IMR-90 (cell line): ENCODE measurements around the gene RCN2. TPM values are rescaled to one million over a fixed set of nuclear protein-coding genes. Genes with fewer than 3 reads are reported as not detected.

ENCODE experiments used
- ATAC-seq: fragments of 200-7000 bp; cut with Tn5 transposase; 2 replicates; pipeline ENCODE4 v1.9.1; 2020; ENCODE audit warnings: low read depth, mild to moderate bottlenecking, moderate library complexity
- BruUV-seq: library from RNA; stranded (reverse); fragments of 400-500 nt; replicated peaks from 2 replicates; lab custom pipeline; 2021; lab: Mats Ljungman, UMichigan
- CTCF ChIA-PET: fragments of 300-600 bp; formaldehyde crosslinking; extraction: SDS; loops from one replicate; lab custom pipeline; 2021; ENCODE audit warnings: antibody characterized with exemption; lab: Yijun Ruan, JAX
- POLR2A ChIA-PET: fragments of 300-600 bp; sonication (Branson Sonifier 250); formaldehyde crosslinking; loops from one replicate; lab custom pipeline; 2022; ENCODE audit warnings: antibody characterized with exemption; ENCODE audit not compliant: unreplicated experiment; lab: Charles Lee
- DNase-seq: peaks from one replicate; pipeline ENCODE4 v3.0.0; 2013
- H2AFZ ChIP-seq: replicated peaks from 2 replicates; pipeline ENCODE3; 2013; ENCODE audit warnings: low read length, mild to moderate bottlenecking; ENCODE audit not compliant: poor library complexity
- H2AK5ac ChIP-seq: 2 replicates; pipeline ENCODE4 v1.6.1; 2013; ENCODE audit warnings: low read depth, low read length, inconsistent platforms
- H2AK9ac ChIP-seq: replicated peaks from 2 replicates; pipeline ENCODE3; 2013; ENCODE audit warnings: mild to moderate bottlenecking, low read depth, low read length, moderate library complexity; ENCODE audit not compliant: poor library complexity
- H2BK120ac ChIP-seq: 2 replicates; pipeline ENCODE4 v1.6.1; 2013; ENCODE audit warnings: low read depth, low read length, inconsistent platforms
- H2BK15ac ChIP-seq: 3 replicates; pipeline ENCODE4 v1.6.1; 2013; ENCODE audit warnings: low read depth, low read length, inconsistent platforms
- H2BK20ac ChIP-seq: 2 replicates; pipeline ENCODE4 v1.6.1; 2013; ENCODE audit warnings: low read depth, mild to moderate bottlenecking, inconsistent platforms, low read length, moderate library complexity
- H2BK5ac ChIP-seq: 2 replicates; pipeline ENCODE4 v1.6.1; 2013; ENCODE audit warnings: mild to moderate bottlenecking, low read depth, low read length, inconsistent platforms; ENCODE audit not compliant: poor library complexity, severe bottlenecking
- H3K14ac ChIP-seq: replicated peaks from 2 replicates; pipeline ENCODE4 v1.6.1; 2013; ENCODE audit warnings: low read depth, low read length, inconsistent platforms
- H3K18ac ChIP-seq: 2 replicates; pipeline ENCODE4 v1.6.1; 2013; ENCODE audit warnings: low read depth, low read length, control low read depth
- H3K23ac ChIP-seq: 2 replicates; pipeline ENCODE4 v1.6.1; 2013; ENCODE audit warnings: low read depth, low read length, inconsistent platforms
- H3K27ac ChIP-seq: 2 replicates; pipeline ENCODE4 v1.5.1; 2013; ENCODE audit warnings: mild to moderate bottlenecking, control low read depth, low read length; ENCODE audit not compliant: insufficient read depth
- H3K27me3 ChIP-seq: 2 replicates; pipeline ENCODE4 v1.6.1; 2013; ENCODE audit warnings: low read length; ENCODE audit not compliant: control insufficient read depth, insufficient read depth
- H3K36me3 ChIP-seq: 2 replicates; pipeline ENCODE4 v1.6.1; 2013; ENCODE audit warnings: low read length, mixed read lengths; ENCODE audit not compliant: control insufficient read depth, insufficient read depth
- H3K4ac ChIP-seq: 2 replicates; pipeline ENCODE4 v1.6.1; 2013; ENCODE audit warnings: low read depth, low read length, inconsistent platforms
- H3K4me1 ChIP-seq: 2 replicates; pipeline ENCODE4 v1.6.1; 2013; ENCODE audit warnings: low read length, mixed read lengths; ENCODE audit not compliant: control insufficient read depth, insufficient read depth
- H3K4me2 ChIP-seq: 2 replicates; pipeline ENCODE4 v1.6.1; 2013; ENCODE audit warnings: low read depth, mild to moderate bottlenecking, control low read depth, low read length, moderate library complexity
- H3K4me3 ChIP-seq: 2 replicates; pipeline ENCODE4 v1.5.1; 2013; ENCODE audit warnings: low read depth, mild to moderate bottlenecking, control low read depth, low read length, moderate library complexity; ENCODE audit not compliant: insufficient read depth
- H3K56ac ChIP-seq: 2 replicates; pipeline ENCODE4 v1.6.1; 2013; ENCODE audit warnings: low read length, inconsistent platforms; ENCODE audit not compliant: insufficient read depth; ENCODE audit errors: extremely low read depth
- H3K79me1 ChIP-seq, 2 experiments: 2 replicates each; pipeline ENCODE4 v1.6.1; 2013; ENCODE audit warnings: low read length in 2 of 2, inconsistent platforms in 1 of 2, low read depth in 1 of 2
- H3K9ac ChIP-seq: 2 replicates; pipeline ENCODE4 v1.6.1; 2013; ENCODE audit warnings: low read depth, low read length, control low read depth
- H3K9me1 ChIP-seq: 2 replicates; pipeline ENCODE4 v1.6.1; 2013; ENCODE audit warnings: low read length, inconsistent platforms; ENCODE audit not compliant: insufficient read depth
- H3K9me3 ChIP-seq: 2 replicates; pipeline ENCODE4 v1.6.1; 2013; ENCODE audit warnings: low read length; ENCODE audit not compliant: control insufficient read depth, insufficient read depth
- H4K20me1 ChIP-seq: 2 replicates; pipeline ENCODE4 v1.6.1; 2013; ENCODE audit warnings: low read length, inconsistent platforms; ENCODE audit not compliant: insufficient read depth
- H4K5ac ChIP-seq: 2 replicates; pipeline ENCODE4 v1.6.1; 2013; ENCODE audit warnings: mild to moderate bottlenecking, low read depth, low read length, control low read depth
- H4K8ac ChIP-seq, 2 experiments: 2 replicates each; pipeline ENCODE4 v1.6.1; 2013; ENCODE audit warnings: low read depth in 2 of 2, low read length in 2 of 2, control low read depth in 1 of 2, inconsistent platforms in 1 of 2
- H4K91ac ChIP-seq: 2 replicates; pipeline ENCODE4 v1.6.1; 2013; ENCODE audit warnings: low read depth, low read length, inconsistent platforms; ENCODE audit not compliant: insufficient read depth
- FOS ChIP-seq: fragments of 150-350 bp; IDR thresholded peaks from 2 replicates; pipeline ENCODE4 v1.6.1; 2016; ENCODE audit warnings: low read depth, low read length
- MAFK ChIP-seq: IDR thresholded peaks from 2 replicates; pipeline ENCODE4 v1.6.1; 2012; ENCODE audit warnings: low read depth, low read length, improper control_type of control experiment
- MXI1 ChIP-seq: IDR thresholded peaks from 2 replicates; pipeline ENCODE4 v1.6.1; 2012; ENCODE audit warnings: low read depth, mild to moderate bottlenecking, low read length, moderate library complexity, borderline replicate concordance
- POLR2A ChIP-seq: IDR thresholded peaks from 2 replicates; pipeline ENCODE4 v1.6.1; 2012; ENCODE audit warnings: mild to moderate bottlenecking, low read depth, low read length
- WGBS, 2 experiments: methylation state at CpG; one replicate each; pipeline versions ENCODE4 v1.1.5 to v1.1.7; 2013; ENCODE audit warnings: missing lambda C conversion rate in 2 of 2; ENCODE audit not compliant: insufficient read length in 1 of 2; ENCODE audit errors: extremely low coverage in 2 of 2; 5-methylcytosine and 5-hydroxymethylcytosine counted together
- dilution Hi-C: fragments of 300-500 bp; cut with HindIII; formaldehyde crosslinking; loops from one replicate; pipeline ENCODE4 v1.14.3; 2018; ENCODE audit warnings: low sequenced_read_pairs; ENCODE audit not compliant: unreplicated experiment
- in situ Hi-C: fragments of 300-500 bp; cut with MboI; formaldehyde crosslinking; loops from 3 replicates; pipeline ENCODE4 v1.14.3; 2019; ENCODE audit warnings: low sequenced_read_pairs, inconsistent platforms, mixed read lengths
- intact Hi-C: fragments of 100-400 bp; cut with micrococcal nuclease; formaldehyde crosslinking; loops from 2 replicates; pipeline ENCODE4 v1.10.0; 2022
- polyA plus RNA-seq, 3 experiments: library from polyadenylated mRNA; depleted of rRNA; stranded (reverse); fragments of >200 nt; gene quantifications; 2 replicates each; pipeline ENCODE4 v1.2.3, GENCODE V29; 2012; ENCODE audit warnings: low replicate concordance in 1 of 3
- total RNA-seq: library from RNA; depleted of rRNA; stranded (reverse); fragments of >200 nt; gene quantifications from 2 replicates; pipeline ENCODE4 v1.2.3, GENCODE V29; 2012
- TF ChIP-seq, protein P1 (sequence below): conservative IDR thresholded peaks from 2 replicates; pipeline ENCODE4 v1.5.1; 2012; ENCODE audit warnings: mild to moderate bottlenecking, low read depth, low read length, improper control_type of control experiment

Gene RCN2
- total and polyA plus RNA-seq, 2 of the 4 experiments (the other 2 are of a cell fraction), result 12.0 to 56.5 TPM

DNA sequence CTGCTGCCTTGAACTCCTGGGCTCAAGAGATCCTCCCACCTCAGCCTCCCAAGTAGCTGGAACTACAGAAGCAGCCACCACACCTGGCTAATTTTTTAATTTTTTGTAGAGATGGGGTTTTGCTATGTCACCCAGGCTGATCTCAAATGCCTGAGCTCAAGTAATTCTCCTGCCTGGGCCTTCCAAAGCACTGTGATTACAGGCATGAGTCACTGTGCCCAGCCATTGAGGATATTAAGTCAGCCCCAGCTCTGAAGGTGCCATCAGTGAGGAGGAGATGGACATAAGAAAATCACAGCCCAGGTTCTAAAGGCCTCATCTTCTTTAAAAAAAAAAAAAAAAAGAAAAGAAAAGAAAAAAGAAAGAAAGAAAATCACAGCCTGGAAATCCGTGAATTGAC lies 36.8 kb downstream of the RCN2 start:
- H2BK120ac ChIP-seq, result no peak overlapping the region
- H3K23ac ChIP-seq, result no peak overlapping the region
- H3K79me1 ChIP-seq, result no peaks in the 10 kb centered on the region
- CTCF ChIA-PET, result interaction anchor here (0.8 kb wide), 1 partner anchor 17 kb away, joined by 3 read pairs; no protein-coding TSS in a partner anchor
- WGBS, 2 experiments, result 100% methylated on average over 1 of the region's 1 CpG; no CpG with 5 or more reads in 1 of the 2 experiments
- no peaks in the 10 kb centered on the region for H3K9me3 ChIP-seq
- no peak overlapping the region for H3K14ac ChIP-seq
- no peak overlapping the region for H2AK5ac ChIP-seq
- no peaks in the 10 kb centered on the region for H3K4me1 ChIP-seq
- H2BK5ac ChIP-seq, result no peak overlapping the region
- H4K91ac ChIP-seq, result no peak overlapping the region
- H4K20me1 ChIP-seq, result no peaks in the 10 kb centered on the region
- no peak overlapping the region for H3K9ac ChIP-seq
- in situ Hi-C loops, result no loop called here
- DNase-seq (peak; percentile 34), ATAC-seq (peak; percentile 68)
- H3K18ac ChIP-seq, result no peak overlapping the region
- dilution Hi-C loops, result no loop called here
- no peaks in the 10 kb centered on the region for H3K9me1 ChIP-seq
- POLR2A ChIA-PET, result no interaction called here
- no TSS peak for BruUV-seq
- H2BK15ac ChIP-seq, result no peak overlapping the region
- H3K27ac ChIP-seq, result no peak overlapping the region
- H3K4me3 ChIP-seq, result no peak overlapping the region
- no peaks in the 10 kb centered on the region for H3K36me3 ChIP-seq
- H2AK9ac ChIP-seq, result no peak overlapping the region
- H3K56ac ChIP-seq, result no peak overlapping the region
- intact Hi-C loops, result no loop called here
- no peak overlapping the region for H3K4ac ChIP-seq
- H4K5ac ChIP-seq, result no peak overlapping the region
- no peak overlapping the region for H2AFZ ChIP-seq
- H3K4me2 ChIP-seq, result no peak overlapping the region
- no peak overlapping the region for H4K8ac ChIP-seq
- H3K27me3 ChIP-seq, result peaks cover 37% of the 10 kb centered on the region
- H2BK20ac ChIP-seq, result no peak overlapping the region
- TF ChIP-seq FOS (0 out of 2 replicates have a peak, but pooled peaks have one; percentile 4), MAFK (no peak), POLR2A (no peak), MXI1 (no peak)
- TF ChIP-seq, protein P1, sequence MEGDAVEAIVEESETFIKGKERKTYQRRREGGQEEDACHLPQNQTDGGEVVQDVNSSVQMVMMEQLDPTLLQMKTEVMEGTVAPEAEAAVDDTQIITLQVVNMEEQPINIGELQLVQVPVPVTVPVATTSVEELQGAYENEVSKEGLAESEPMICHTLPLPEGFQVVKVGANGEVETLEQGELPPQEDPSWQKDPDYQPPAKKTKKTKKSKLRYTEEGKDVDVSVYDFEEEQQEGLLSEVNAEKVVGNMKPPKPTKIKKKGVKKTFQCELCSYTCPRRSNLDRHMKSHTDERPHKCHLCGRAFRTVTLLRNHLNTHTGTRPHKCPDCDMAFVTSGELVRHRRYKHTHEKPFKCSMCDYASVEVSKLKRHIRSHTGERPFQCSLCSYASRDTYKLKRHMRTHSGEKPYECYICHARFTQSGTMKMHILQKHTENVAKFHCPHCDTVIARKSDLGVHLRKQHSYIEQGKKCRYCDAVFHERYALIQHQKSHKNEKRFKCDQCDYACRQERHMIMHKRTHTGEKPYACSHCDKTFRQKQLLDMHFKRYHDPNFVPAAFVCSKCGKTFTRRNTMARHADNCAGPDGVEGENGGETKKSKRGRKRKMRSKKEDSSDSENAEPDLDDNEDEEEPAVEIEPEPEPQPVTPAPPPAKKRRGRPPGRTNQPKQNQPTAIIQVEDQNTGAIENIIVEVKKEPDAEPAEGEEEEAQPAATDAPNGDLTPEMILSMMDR, result no peak
